KMS-11 (cell line): ENCODE measurements around the gene TBC1D22B.

ENCODE experiments used
- H2AFZ ChIP-seq: fragments of 200-600 bp; sonication (generic); 2 replicates; pipeline ENCODE4 v1.6.1; 2016; ENCODE audit warnings: antibody characterized with exemption, mixed run types, low read depth
- H3K27ac ChIP-seq: fragments of 200-600 bp; sonication (generic); 2 replicates; pipeline ENCODE4 v1.6.1; 2016; ENCODE audit warnings: mild to moderate bottlenecking, mixed run types
- H3K27me3 ChIP-seq: fragments of 200-600 bp; sonication (generic); 2 replicates; pipeline ENCODE4 v1.6.1; 2017; ENCODE audit warnings: mild to moderate bottlenecking, low read depth, mixed run types, moderate library complexity; ENCODE audit not compliant: insufficient read depth
- H3K36me3 ChIP-seq: fragments of 200-600 bp; sonication (generic); 2 replicates; pipeline ENCODE4 v1.6.1; 2017; ENCODE audit warnings: mild to moderate bottlenecking, mixed run types; ENCODE audit not compliant: insufficient read depth
- H3K4me1 ChIP-seq: fragments of 200-600 bp; sonication (generic); 2 replicates; pipeline ENCODE4 v1.6.1; 2016; ENCODE audit warnings: mild to moderate bottlenecking, low read depth, mixed run types; ENCODE audit not compliant: poor library complexity, severe bottlenecking
- H3K4me2 ChIP-seq: fragments of 200-600 bp; sonication (generic); 2 replicates; pipeline ENCODE4 v1.7.0; 2016; ENCODE audit warnings: mild to moderate bottlenecking, mixed run types
- H3K4me3 ChIP-seq: fragments of 200-600 bp; sonication (generic); IDR thresholded peaks from 2 replicates; pipeline ENCODE4 v1.6.1; 2017; ENCODE audit warnings: low read depth, low read length, mixed read lengths; ENCODE audit not compliant: insufficient read depth
- H3K79me2 ChIP-seq: fragments of 200-600 bp; sonication (generic); 2 replicates; pipeline ENCODE4 v1.6.1; 2016; ENCODE audit warnings: low read depth, mixed run types; ENCODE audit not compliant: insufficient read depth
- H3K9ac ChIP-seq: fragments of 200-600 bp; sonication (generic); 2 replicates; pipeline ENCODE4 v1.6.1; 2016; ENCODE audit warnings: mild to moderate bottlenecking, mixed run types
- H4K20me1 ChIP-seq: fragments of 200-600 bp; sonication (generic); 2 replicates; pipeline ENCODE4 v1.6.1; 2016; ENCODE audit warnings: mild to moderate bottlenecking, mixed run types; ENCODE audit not compliant: insufficient read depth
- CTCF ChIP-seq: fragments of 200-600 bp; sonication (generic); conservative IDR thresholded peaks from 2 replicates; pipeline ENCODE4 v1.6.1; 2017; ENCODE audit warnings: low read depth, mild to moderate bottlenecking, antibody characterized with exemption, low read length, moderate library complexity, mixed read lengths

TBC1D22B gene

GRCh38 chr6:37353761-37354525 is 96.4 kb downstream of the TBC1D22B start, which contains the start of gene RNF8:
RNF8 (plus strand) TSS chr6:37353983; CDS start chr6:37354165, 182 bp downstream.
- Histone ChIP-seq H3K4me2 (peak within 1 kb of the TSS; percentile 99), H3K27me3 (no peaks in the 10 kb centered on the region; the same call in 1 of the 2 replicates), H2AFZ (peak within 1 kb of the TSS; percentile 98), H3K9ac (peak within 1 kb of the TSS; percentile 57; the same call in 1 of the 2 replicates), H3K36me3 (no peaks in the 10 kb centered on the region), H3K4me3 (no peak within 1 kb of the TSS), H4K20me1 (no peaks in the 10 kb centered on the region), H3K4me1 (peaks cover 15% of the 10 kb centered on the region), H3K79me2 (peaks cover 21% of the 10 kb centered on the region), H3K27ac (no peak within 1 kb of the TSS)
- no peak for TF ChIP-seq CTCF

GRCh38 chr6:37354526-37355384 is 97.2 kb downstream of the TBC1D22B start:
- Histone ChIP-seq H2AFZ (peak overlapping the region; percentile 98), H3K27ac (no peak overlapping the region), H3K4me3 (no peak overlapping the region), H3K4me1 (peaks cover 15% of the 10 kb centered on the region), H3K79me2 (peaks cover 21% of the 10 kb centered on the region), H3K9ac (peak overlapping the region; percentile 57; the same call in 1 of the 2 replicates), H3K4me2 (peak overlapping the region; percentile 99), H3K36me3 (no peaks in the 10 kb centered on the region), H3K27me3 (no peaks in the 10 kb centered on the region; the same call in 1 of the 2 replicates), H4K20me1 (no peaks in the 10 kb centered on the region)
- TF ChIP-seq CTCF, result no peak

GRCh38 chr6:37357288-37357687 is 99.7 kb downstream of the TBC1D22B start:
- Histone ChIP-seq H3K27me3 (no peaks in the 10 kb centered on the region; the same call in 1 of the 2 replicates), H3K79me2 (peaks cover 21% of the 10 kb centered on the region), H3K9ac (no peak overlapping the region), H3K4me2 (no peak overlapping the region), H3K27ac (no peak overlapping the region), H3K4me1 (peaks cover 15% of the 10 kb centered on the region), H3K36me3 (no peaks in the 10 kb centered on the region), H2AFZ (no peak overlapping the region), H3K4me3 (no peak overlapping the region), H4K20me1 (no peaks in the 10 kb centered on the region)
- TF ChIP-seq CTCF, result no peak

GRCh38 chr6:37357860-37358259 is 100.3 kb downstream of the TBC1D22B start:
- Histone ChIP-seq H3K36me3 (no peaks in the 10 kb centered on the region), H3K4me3 (no peak overlapping the region), H3K4me1 (peaks cover 15% of the 10 kb centered on the region), H3K79me2 (peaks cover 21% of the 10 kb centered on the region), H2AFZ (no peak overlapping the region), H3K27ac (no peak overlapping the region), H4K20me1 (no peaks in the 10 kb centered on the region), H3K27me3 (no peaks in the 10 kb centered on the region; the same call in 1 of the 2 replicates), H3K9ac (no peak overlapping the region), H3K4me2 (no peak overlapping the region)
- TF ChIP-seq CTCF, result no peak
